ENCODE measurements around the gene STON1. TPM values are rescaled to one million over a fixed set of nuclear protein-coding genes. Genes with fewer than 3 reads are reported as not detected.

The STON1 gene
- polyA plus RNA-seq, 1 donor from 2014 or later, result 2.8 TPM

- Histone ChIP-seq H3K9me3 (ENCODE audit: low read length) (no peaks in the 10 kb centered on the region), H3K4me3 (ENCODE audit: low read length) (no peak overlapping the region), H3K27me3 (ENCODE audit: insufficient read depth, low read depth, low read length) (no peaks in the 10 kb centered on the region), H2AFZ (ENCODE audit: low read depth, low read length) (no peak overlapping the region), H3K27ac (ENCODE audit: low read length) (no peak overlapping the region), H3K79me2 (replicated peaks; ENCODE audit: insufficient read depth, low read length) (no peaks in the 10 kb centered on the region), H3K9ac (ENCODE audit: low read length) (no peak overlapping the region), H3K36me3 (ENCODE audit: insufficient read depth, low read length) (no peaks in the 10 kb centered on the region), H4K20me1 (ENCODE audit: insufficient read depth) (no peaks in the 10 kb centered on the region), H3F3A (ENCODE audit: insufficient read depth, low read length, poor library complexity, severe bottlenecking) (no peaks in the 10 kb centered on the region), H3K4me2 (ENCODE audit: low read length) (no peak overlapping the region), H3K9me2 (ENCODE audit: insufficient read depth, low read length) (no peaks in the 10 kb centered on the region)
- TF ChIP-seq REST (IDR thresholded peaks at IDR 0.05; ENCODE audit: borderline replicate concordance) (no peak), SMC3 (conservative IDR thresholded peaks at IDR 0.05; ENCODE audit: poor library complexity) (no peak), EZH2 (IDR thresholded peaks at IDR 0.05; ENCODE audit: borderline replicate concordance, insufficient read depth, low read length, poor library complexity, severe bottlenecking) (no peak), RAD21 (conservative IDR thresholded peaks at IDR 0.05) (no peak), TAF1 (IDR thresholded peaks at IDR 0.05; ENCODE audit: low read depth) (no peak), EP300 (conservative IDR thresholded peaks at IDR 0.05; ENCODE audit: poor library complexity, severe bottlenecking) (no peak), MXI1 (conservative IDR thresholded peaks at IDR 0.05; ENCODE audit: poor library complexity, severe bottlenecking) (no peak), POLR2AphosphoS5 (IDR thresholded peaks at IDR 0.05) (no peak)
- TF ChIP-seq, protein P1, sequence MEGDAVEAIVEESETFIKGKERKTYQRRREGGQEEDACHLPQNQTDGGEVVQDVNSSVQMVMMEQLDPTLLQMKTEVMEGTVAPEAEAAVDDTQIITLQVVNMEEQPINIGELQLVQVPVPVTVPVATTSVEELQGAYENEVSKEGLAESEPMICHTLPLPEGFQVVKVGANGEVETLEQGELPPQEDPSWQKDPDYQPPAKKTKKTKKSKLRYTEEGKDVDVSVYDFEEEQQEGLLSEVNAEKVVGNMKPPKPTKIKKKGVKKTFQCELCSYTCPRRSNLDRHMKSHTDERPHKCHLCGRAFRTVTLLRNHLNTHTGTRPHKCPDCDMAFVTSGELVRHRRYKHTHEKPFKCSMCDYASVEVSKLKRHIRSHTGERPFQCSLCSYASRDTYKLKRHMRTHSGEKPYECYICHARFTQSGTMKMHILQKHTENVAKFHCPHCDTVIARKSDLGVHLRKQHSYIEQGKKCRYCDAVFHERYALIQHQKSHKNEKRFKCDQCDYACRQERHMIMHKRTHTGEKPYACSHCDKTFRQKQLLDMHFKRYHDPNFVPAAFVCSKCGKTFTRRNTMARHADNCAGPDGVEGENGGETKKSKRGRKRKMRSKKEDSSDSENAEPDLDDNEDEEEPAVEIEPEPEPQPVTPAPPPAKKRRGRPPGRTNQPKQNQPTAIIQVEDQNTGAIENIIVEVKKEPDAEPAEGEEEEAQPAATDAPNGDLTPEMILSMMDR (IDR thresholded peaks at IDR 0.05; ENCODE audit: poor library complexity, severe bottlenecking), result no peak
Measured at GRCh38 chr2:48562281-48562680, 32.3 kb downstream of the STON1 start.

GRCh38 chr2:48566592-48567310 lies 36.8 kb downstream of the STON1 start:
- Histone ChIP-seq H3K9me3 (ENCODE audit: low read length) (no peaks in the 10 kb centered on the region), H3K36me3 (ENCODE audit: insufficient read depth, low read length) (no peaks in the 10 kb centered on the region), H2AFZ (ENCODE audit: low read depth, low read length) (no peak overlapping the region), H3K4me3 (ENCODE audit: low read length) (no peak overlapping the region), H3K27ac (ENCODE audit: low read length) (no peak overlapping the region), H3K27me3 (ENCODE audit: insufficient read depth, low read depth, low read length) (no peaks in the 10 kb centered on the region), H3K79me2 (replicated peaks; ENCODE audit: insufficient read depth, low read length) (no peaks in the 10 kb centered on the region), H4K20me1 (ENCODE audit: insufficient read depth) (no peaks in the 10 kb centered on the region), H3F3A (ENCODE audit: insufficient read depth, low read length, poor library complexity, severe bottlenecking) (no peaks in the 10 kb centered on the region), H3K9me2 (ENCODE audit: insufficient read depth, low read length) (no peaks in the 10 kb centered on the region), H3K4me2 (ENCODE audit: low read length) (no peak overlapping the region), H3K9ac (ENCODE audit: low read length) (no peak overlapping the region)
- TF ChIP-seq POLR2AphosphoS5 (IDR thresholded peaks at IDR 0.05) (no peak), TAF1 (IDR thresholded peaks at IDR 0.05; ENCODE audit: low read depth) (no peak), REST (IDR thresholded peaks at IDR 0.05; ENCODE audit: borderline replicate concordance) (no peak), EP300 (conservative IDR thresholded peaks at IDR 0.05; ENCODE audit: poor library complexity, severe bottlenecking) (no peak)
- TF ChIP-seq, protein P1 (IDR thresholded peaks at IDR 0.05; ENCODE audit: poor library complexity, severe bottlenecking), result peak; percentile 38

Data from neural cell (in vitro differentiated cells).